NCI-H1105 (cell line): ENCODE measurements around the gene LIN7A.
"Not testable (repeated sequence)": the region's sequence is repeated elsewhere in the genome, so short reads cannot be mapped to it uniquely, and the experiment has no call there.

Experiments used
- DNase-seq: peaks from one replicate; lab custom pipeline; 2025; lab: John Stamatoyannopoulos, UW

The LIN7A gene

DNA sequence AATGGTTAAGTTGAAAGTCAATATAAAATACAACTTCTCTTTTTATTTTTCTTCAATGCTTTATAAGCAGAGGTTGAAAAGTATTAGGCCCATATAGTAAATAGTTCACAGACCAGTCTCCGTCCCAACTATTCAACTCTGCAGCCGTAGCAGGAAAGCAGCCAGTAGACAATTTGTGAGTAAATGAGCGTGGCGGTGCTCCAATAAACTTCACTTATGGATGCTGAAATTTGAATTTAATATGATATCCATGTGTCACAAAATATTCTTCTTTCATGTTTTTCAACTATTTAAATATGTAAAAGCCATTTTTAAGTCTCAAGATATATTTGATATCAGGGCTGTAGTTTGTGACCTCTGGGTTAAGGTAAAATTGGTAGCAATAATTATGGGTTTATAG is 17.7 kb downstream of the LIN7A start:
- DNase-seq, result no peak

DNA sequence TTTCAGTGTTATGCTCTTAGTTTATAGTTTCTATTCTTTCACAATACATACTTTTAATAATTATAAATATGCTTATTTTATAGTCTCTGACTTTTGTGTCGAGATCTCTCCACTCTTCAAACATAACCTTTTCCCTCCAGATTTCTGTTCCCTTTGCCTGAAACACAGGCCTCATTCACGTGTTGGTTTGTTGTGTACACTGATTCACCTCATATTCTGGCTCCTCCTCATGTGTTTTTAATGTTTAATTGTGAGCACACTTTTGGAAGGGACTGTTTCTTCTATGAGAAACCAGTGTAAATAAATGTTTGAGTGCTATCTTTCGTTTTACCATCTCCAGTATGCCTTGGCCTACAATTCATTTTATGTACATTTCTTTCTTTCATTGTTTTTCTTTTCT is 20.1 kb downstream of the LIN7A start:
- no peak for DNase-seq

DNA sequence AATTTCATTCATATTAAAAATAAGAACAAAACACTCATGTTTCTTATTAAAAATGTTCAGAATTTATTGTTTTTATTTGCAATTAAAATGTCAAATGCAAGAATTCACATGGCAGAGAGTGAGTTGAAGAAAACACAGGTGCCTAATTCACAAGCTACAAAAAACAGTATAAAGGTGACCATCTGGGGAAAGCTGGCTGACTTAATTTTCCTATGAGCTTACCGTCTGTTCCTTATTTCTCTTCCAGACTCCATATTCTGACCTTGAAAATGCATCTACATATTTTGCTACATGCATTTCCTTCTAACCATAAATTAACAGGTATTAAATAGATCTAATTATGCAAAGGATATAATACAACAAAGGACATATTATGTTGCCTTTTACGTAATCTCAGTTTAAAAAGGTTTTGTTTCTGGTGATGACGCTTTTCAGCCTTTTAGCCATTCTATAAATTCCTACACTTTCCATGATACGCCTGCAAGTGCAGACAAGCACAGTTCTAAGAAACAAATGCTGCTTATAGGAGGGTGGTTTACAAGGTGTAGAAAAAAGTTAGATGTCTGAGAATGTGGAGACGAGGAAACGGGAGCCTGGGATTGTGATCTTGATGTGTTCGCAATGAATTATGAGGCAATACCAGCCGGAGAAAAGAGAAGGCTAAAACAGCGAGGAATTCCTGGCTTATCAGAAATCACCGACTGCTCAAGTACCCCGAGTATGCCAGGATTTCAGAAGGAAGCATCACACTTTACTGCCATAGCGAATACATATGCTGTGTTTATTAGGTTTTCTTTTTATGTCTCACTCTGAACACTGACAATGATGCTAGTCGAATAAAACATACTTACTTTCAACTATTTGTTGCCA is 24.6 kb downstream of the LIN7A start:
- no peak for DNase-seq

DNA sequence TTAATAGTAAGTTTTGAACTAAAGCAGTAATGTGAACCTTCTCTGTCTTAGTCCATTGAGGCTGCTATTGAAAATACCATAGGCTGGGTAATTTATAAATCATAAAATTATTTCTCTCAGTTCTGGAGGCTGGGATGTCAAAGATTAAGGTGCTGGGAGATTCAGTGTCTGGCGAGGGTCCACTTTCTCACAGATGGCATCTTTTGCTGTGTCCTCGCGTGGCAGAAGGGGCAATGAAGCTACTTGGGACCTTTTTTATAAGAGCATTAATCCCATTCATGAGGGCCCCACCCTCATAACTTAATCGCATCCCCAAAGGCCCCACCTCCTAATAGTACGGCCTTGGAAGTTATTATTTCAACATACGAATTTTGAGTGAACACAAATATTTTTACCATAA is 28.4 kb downstream of the LIN7A start:
- DNase-seq, result no peak

DNA sequence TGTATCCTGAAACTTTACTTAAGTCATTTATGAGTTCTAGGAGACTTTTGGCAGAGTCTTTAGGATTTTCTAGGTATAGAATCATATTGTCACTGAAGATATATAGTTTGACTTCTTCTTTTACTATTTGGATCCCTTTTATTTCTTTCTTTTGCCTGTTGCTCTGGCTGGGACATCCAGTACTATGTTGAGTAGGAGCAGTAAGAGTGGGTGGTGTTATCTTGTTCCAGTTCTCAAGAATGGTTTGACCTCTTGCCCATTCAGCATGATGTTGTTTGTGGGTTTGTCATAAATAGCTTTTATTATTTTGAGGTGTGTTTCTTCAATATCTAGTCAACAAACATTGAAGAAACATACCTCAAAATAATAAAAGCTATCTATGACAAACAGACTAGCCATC is 35.0 kb downstream of the LIN7A start:
- no peak for DNase-seq

DNA sequence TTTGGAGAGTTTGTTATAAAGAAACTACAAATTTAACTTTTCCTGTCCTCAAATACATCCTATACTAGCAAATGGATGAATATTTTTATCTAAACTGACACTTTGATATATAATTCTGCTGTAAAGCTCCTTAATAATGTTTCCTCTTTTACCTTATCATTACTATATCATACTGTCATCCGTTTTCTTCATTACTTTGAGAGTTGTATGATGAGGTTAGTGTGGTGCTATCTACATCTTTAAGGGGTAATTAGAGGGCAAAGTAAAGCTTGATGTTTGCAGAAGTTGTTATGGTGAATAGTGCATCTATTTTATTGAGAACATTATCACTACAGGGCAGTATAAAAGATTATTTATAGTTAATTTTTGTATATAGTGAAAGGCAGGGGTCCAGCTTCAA is 36.1 kb downstream of the LIN7A start:
- no peak for DNase-seq

DNA sequence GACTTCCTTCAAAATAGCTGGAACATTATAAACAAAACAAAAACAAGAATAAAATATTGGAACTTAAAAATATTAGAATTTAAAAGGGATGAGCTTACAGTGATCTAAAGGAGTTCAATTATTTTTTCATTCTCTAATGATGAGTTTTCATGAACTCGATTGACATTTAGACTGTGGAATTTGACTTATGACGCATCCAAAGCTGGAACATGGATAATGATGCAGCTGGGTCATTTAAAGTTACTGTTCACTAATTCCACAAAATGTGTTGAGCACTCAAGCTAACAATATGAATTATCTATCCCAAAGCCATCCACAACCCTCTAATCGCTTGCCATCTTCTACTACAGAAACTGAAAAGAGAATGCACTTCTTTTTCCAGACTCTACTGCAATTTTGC is 42.5 kb downstream of the LIN7A start:
- no peak for DNase-seq

DNA sequence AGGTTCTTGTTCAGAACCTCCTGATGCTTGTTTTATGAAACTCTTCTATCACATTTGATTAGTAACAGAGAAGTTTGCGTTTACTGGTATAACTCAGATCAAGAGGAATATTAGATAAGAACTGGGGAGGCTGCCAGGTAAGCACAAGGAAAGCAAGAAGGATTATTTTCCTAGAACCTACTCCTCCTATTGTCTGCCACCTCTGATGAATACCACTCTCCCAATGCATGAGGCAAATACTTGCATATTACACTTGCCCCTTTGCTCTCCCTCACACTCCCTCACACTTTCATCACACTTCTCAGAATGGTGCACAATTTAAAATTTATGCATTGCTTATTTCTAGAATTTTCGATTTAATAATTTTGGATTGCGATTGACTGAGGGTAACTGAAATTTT is 43.6 kb downstream of the LIN7A start:
- DNase-seq, result no peak

DNA sequence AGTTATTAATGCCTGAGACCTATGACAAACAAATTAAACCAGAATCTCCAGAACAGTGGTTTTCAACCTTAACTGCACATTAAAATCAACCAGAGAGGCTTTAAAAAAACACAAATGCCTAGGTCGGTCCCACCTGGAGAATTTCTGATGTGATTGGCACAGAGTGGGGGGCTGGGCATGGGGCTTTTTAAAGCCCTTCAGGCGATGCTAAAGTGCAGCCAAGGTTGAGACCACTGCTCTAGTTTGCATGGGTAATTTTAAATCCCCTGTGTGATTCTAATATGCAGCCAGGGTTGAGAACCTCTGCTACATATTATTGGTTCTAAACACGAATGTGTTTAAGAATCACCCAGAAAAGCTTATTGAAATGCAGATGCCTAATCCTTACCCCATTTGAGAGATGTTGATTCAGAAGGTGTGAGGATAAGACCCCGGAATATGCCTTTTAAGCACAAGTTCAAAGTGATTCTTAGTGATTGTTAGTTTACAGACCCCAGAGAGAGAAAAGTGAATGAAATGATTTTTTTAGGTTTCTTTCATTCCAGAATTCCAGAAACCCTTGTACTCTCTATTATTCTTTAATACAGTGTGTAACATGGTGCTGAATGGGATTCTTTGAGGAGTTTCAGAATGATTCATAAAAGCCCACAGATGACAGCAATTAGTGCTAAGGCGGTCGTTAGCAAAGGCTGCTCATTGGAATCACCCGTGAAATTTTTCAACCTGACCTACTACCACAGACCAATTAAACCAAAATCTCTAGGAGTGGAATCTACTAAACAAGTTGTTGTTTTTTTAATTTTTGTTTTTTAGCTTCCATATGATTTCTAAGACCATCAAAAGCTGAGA is 44.9 kb downstream of the LIN7A start:
- DNase-seq, result no peak

DNA sequence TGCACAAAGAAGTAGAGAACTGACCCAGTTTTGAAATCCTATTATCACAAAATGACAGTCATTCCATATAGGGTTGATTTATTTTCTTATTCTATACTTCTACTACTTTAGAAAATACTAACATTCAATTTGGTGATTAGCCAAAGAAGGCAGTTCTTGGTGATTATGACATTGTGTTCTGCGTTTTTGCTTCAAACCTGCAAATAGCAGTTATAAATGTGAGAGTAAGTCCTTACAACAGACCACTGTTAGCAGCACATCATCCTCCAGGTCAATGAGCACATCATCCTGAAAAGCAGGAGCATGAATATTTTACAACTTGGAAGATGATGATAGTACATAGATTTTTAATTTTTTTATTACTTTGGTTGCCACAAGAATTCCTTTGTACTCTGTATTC is 53.1 kb downstream of the LIN7A start:
- DNase-seq, result no peak

DNA sequence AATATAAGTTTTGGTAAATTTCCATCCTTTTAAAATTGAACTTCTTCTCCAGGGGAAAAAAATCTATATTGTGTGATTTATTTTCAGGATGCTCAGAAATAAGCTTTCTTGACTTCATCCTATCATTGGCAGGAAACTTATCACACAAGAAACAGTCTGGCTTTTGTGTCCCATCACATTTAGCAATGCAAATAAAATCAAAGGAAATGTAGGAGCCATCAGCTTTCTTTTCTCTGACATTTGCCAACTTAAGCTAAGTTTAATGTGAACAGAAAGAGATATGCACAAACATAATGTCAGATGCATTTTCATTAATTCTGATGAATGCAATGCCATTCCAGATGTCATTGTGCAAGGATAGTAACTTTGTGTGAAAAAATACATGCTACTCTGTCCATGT is 56.6 kb downstream of the LIN7A start:
- DNase-seq, result no peak

DNA sequence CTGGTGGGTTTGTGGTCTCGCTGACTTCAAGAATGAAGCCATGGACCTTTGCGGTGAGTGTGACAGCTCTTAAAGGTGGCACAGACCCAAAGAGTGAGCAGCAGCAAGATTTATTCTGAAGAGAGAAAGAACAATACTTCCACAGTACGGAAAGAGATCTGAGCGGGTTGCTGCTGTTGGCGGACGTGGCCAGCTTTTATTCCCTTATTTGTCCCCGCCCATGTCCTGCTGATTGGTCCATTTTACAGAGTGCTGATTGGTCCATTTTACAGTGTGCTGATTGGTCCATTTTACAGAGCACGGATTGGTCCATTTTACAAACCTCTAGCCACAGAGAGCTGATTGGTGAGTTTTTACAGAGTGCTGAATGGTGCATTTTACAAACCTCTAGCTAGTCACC is 59.3 kb downstream of the LIN7A start:
- not testable (repeated sequence) for DNase-seq

DNA sequence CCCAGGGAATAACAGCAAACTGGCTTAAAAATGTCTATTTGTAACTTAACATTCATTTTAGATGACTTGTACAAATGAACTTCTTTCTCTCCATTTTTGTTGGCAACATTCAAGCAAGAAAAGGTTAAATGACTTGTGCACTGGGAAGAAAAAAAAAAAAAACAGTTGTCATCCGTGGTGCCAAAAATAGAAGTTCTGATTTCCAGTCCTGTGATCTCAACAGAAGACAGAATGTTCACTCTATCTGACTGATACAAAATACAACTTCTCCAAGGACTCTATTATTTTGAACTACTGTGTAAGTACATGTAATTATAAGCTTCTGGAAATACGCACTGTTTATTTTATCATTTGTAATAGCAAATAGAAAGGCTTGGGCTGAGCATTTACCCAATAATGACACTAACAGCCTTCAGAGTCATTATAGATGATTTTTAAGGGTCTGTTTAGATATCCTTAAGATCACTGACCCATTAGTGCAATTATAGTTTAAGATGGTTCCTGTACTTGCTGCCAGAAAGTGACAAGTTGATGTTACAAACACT is 59.9 kb downstream of the LIN7A start:
- DNase-seq, result peak; percentile 25

DNA sequence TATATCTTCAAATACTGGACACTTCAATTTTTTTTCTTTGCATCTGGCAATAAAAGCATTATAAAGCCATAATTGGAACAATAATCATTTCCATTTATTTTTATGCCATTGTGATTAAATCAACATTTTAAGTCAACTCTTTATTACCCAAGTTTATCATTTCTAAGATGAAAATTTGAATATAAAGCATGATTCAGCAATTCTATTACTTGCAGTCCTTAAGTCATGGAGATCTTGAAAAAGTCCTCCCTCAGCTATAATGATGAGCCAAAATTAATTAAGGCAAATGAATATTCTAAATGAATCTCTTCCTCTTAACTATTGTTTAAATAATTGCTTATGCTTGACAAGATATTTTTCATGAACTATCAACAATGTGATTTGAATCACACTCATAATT is 65.7 kb downstream of the LIN7A start:
- no peak for DNase-seq

DNA sequence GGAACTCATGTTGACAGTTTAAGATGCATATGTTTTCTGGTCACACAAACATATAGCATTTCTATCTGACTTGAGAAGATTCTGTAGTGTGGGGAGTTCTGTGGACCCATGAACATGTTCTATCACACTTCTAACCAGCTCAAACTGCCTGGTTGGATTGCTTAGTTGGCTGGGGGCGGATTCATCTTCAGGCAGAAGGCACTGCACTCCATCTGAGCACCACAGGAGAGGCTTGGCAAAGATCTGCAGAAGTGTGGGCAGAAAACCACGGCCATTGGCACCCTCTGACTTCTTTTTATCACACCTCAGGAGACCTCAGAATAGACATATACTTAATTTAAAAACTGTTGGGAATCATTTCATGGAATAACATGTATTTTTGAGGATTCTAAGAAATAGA is 68.5 kb downstream of the LIN7A start:
- no peak for DNase-seq

DNA sequence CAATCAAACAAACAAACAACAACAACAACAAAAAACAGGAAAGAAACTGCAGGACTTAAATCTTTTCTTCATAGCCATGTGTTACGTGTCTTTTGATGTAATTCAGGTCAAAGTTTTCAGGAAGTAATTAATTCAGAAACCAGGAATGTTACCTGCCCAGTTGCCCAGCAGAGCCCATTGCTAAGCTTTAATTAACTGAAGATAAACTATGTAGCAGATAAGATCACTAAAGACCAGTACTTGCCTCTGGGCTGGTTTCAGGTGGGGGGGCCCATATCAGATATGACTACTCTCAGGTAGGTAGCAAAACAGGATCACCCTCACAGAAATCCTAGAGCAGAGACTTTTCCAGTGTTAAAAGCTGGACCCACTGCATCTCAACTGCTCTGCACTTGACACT is 69.2 kb downstream of the LIN7A start:
- no peak for DNase-seq

DNA sequence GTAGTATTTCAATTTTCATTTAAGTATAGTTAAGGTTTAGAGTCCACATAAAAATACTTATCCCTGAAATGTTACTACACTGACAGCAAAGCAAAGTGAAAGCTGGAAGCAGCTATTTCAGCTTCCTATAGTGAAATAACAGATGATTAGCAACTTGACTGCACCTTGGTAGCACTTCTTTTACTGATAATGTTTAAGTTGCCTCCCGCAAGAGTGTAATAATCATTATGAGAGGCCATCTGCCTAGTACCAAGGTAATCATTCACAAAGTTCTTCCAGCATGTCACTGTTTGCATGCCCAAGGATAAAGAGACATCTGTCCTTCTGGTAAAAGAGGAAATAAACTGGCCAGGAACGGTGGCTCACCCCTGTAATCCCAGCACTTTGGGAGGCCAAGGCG is 69.8 kb downstream of the LIN7A start:
- no peak for DNase-seq

DNA sequence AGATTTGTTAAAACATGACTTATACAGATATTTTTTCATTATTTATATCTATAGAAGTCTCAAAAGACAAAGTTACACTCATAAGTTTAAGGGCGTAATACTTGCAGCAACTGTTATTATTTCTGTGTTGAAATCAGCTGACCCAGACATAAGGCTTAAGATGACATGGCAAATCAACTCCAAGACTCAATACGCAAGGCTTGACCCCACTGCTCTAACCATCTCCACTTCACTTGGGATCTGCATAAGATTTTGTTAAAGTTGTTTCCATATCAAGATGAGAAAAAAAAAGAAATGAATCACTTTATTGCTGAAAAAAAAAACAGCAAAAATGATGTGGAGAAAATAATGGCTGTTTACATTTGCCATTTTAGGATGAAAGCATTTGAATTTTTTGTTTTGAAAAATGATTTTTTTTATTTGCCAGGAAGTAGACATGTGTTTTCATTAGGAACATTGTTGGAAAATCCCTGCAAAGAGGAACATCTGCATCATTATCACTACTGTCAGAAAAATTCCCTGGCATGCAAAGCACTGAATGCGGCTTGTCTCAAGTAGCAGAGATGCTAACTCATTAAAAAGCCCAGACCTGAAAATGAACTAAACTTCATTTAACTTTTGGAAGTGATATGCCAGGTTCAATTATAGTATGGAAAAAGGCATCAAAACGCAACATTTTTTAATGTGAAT is 73.5 kb downstream of the LIN7A start:
- no peak for DNase-seq

DNA sequence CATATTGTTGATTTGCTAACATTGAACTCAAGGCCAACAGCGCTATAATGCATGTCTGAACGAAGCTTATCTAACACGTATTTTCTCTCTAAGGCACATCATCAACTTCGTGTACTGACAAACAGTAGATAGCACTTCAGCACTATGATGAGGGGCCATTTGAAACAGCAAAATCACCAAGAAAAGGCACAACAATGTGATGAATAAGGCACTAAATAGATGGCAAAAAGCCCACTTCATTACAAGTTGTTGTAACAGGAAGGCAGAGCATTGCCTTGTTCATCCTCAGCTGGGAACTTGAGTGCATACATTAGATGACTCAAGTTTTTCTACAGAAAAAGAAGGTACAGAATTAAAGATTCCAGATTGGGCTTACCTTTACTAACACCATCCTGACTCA is 75.2 kb downstream of the LIN7A start:
- no peak for DNase-seq

DNA sequence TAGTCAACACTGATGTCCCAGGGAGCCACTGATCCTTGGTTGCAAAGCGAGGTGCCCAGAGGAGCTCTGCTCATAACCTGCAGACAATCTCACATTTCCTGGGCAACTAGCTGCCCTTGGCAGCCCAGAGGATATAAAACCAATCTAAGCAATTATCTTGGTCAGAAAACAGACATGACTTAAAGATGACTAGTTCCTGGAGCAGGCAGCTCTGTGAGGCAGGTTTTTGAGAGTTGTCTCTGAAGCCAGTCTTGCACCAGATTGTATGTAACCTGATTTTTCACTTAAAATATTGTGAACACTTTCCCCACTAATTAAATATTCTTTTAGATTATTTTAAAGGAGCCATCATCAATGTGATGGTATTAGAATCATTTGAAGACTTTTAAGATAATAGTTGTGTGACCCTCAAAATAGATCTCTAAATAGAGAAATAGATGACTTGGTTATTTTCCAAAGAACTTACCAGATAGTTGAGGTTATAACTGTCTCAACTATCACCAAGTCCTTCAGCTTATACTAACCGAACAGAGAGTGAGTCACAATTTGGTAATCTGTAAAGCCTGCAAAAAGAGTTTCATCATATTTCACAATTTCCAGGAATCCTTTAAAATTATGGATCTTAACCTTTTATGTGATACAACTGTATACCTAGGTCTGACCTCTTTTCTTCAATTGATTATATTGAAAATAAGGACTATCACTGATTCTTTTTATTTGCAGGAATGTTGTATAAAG is 75.9 kb downstream of the LIN7A start:
- DNase-seq, result no peak

DNA sequence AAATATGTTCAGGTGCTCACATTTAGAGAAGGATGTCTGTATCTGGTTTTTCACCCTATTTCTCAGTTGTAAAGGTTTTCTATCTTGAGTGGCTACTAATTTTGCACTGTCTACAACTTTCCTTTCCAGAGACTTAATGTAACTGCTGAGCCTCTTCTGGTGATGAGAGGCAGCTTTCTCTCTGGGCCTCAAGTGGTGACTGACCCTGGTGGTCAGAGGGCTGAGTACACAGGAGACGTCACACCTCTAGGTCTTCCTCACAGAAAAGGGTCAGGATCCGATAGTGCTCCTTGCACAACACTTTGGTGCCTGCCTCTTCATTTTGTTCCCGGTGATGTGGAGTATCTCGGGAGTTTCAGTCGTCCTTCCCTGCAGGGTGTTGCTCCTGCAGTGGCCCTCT is 76.8 kb downstream of the LIN7A start:
- no peak for DNase-seq

DNA sequence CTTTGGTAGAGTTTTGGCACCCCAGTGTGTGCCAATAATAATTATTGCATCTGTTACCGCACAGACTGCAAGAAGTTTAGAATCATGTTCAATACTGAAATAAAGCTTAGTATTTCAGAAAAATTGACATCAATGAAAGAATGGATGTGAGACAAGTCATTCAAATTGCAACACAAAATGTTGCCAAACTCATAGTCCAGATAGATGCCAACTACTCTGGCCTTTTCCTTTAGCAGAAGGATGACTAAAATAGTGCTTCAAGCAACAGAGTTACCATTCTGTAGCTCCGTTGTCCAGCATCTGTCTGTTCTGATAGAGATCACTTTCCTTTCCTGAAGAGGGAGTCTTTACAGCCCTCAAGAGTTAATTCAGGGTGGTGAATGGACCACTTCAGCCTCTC is 77.5 kb downstream of the LIN7A start:
- DNase-seq, result no peak
